ENCODE measurements around the gene LOC128125822.
"Not testable (repeated sequence)": the region's sequence is repeated elsewhere in the genome, so short reads cannot be mapped to it uniquely, and the experiment has no call there.

The LOC128125822 gene

DNA sequence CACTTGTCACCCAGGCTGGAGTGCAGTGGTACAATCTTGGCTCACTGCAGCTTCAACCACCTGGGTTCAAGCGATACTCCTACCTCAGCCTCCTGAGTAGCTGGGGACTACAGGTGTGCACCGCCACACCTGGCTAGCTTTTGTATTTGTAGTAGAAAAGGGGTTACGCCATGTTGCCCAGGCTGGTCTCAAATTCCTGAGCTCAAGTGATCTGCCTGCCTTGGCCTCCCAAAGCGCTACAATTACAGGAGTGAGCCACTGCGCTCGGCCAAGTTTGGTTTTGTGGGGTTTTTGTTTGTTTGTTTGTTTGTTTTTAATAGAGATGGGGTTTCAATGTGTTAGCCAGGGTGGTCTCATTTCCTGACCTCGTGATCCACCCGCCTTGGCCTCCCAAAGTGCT, 12.3 kb downstream of the LOC128125822 start:
- FAIRE-seq = no peak
- ChIA-PET POLR2A (no interaction called here), CTCF (interaction anchor here (1.5 to 2.1 kb wide), 4 partner anchors 10 to 232 kb away, joined by 3 to 15 read pairs (median 8); no protein-coding TSS in a partner anchor)

DNA sequence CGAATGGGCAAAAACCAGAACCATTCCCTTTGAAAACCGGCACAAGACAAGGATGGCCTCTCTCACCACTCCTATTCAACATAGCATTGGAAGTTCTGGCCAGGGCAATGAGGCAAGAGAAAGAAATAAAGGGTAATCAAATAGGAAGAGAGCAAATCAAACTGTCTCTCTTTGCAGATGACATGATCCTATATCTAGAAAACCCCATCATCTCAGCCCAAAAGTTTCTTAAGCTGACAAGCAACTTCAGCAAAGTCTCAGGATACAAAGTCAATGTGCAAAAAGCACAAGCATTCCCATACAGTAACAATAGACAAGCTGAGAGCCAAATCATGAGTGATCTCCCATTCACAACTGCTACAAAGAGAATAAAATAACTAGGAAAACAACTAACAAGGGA, 13.4 kb downstream of the LOC128125822 start:
- WGBS (ENCODE audit: insufficient coverage, insufficient replicate concordance, low lambda C conversion rate, missing lambda C conversion rate) = 100% methylated on average over 2 of the region's 2 CpGs

More for the DNA sequence above, 12.3 kb downstream of the LOC128125822 start:
- H3K4me2 ChIP-seq (ENCODE audit: control insufficient read depth, insufficient read depth) = no peak overlapping the region
- TF ChIP-seq POLR2A (IDR thresholded peaks at IDR 0.05; ENCODE audit: low read depth, low read length) (0 out of 2 replicates have a peak, but pooled peaks have one; percentile 9), POLR2AphosphoS5 (IDR thresholded peaks at IDR 0.05; ENCODE audit: low read length) (peak; percentile 27; the same call in 1 of the 2 replicates), SUZ12 (IDR thresholded peaks at IDR 0.05; ENCODE audit: unreplicated experiment) (no peak)
- H2AFZ ChIP-seq (ENCODE audit: control insufficient read depth, low read depth, low read length) = no peak overlapping the region
- no TSS peak for BruUV-seq (replicated peaks)
- RAD21 ChIA-PET (ENCODE audit: unreplicated experiment) = interaction anchor here (2.1 kb wide), 1 partner anchor 232 kb away, joined by 12 read pairs; no protein-coding TSS in a partner anchor
- DNase-seq (ENCODE audit: low read depth, low spot score) (no peak), ATAC-seq (peak; percentile 5)
- intact Hi-C loops (cut with micrococcal nuclease; ENCODE audit: unreplicated experiment) (no loop called here), in situ Hi-C loops (cut with MboI) (no loop called here)
- H3K27ac ChIP-seq (ENCODE audit: control insufficient read depth, insufficient read depth) = no peak overlapping the region
- peaks cover 3 to 18% of the 10 kb centered on the region in 2 experiments for H3K36me3 ChIP-seq (ENCODE audit: control insufficient read depth in 2 of 2, insufficient read depth in 2 of 2, low read length in 1 of 2)
- no peaks in the 10 kb centered on the region for H3K27me3 ChIP-seq (replicated peaks in 1 of 2; ENCODE audit: control insufficient read depth in 2 of 2, insufficient read depth in 2 of 2, low read length in 1 of 2)
- no peaks in the 10 kb centered on the region for H4K20me1 ChIP-seq (ENCODE audit: control insufficient read depth, insufficient read depth)
- H3K4me1 ChIP-seq (ENCODE audit: control insufficient read depth, insufficient read depth, low read length) = no peaks in the 10 kb centered on the region
- H3K9me3 ChIP-seq (replicated peaks; ENCODE audit: control insufficient read depth, insufficient read depth, low read length) = no peaks in the 10 kb centered on the region
- 98% methylated on average over 8 of the region's 8 CpGs for WGBS (ENCODE audit: insufficient coverage, insufficient replicate concordance, low lambda C conversion rate, missing lambda C conversion rate)
- no peak overlapping the region for H3K4me3 ChIP-seq
- H3K9ac ChIP-seq (ENCODE audit: control insufficient read depth, insufficient read depth, low read length) = no peak overlapping the region
- no peaks in the 10 kb centered on the region; the same call in 1 of the 2 replicates for H3K79me2 ChIP-seq (ENCODE audit: control insufficient read depth, insufficient read depth, low read length)
- SMC1A ChIA-PET (ENCODE audit: uncharacterized antibody, unreplicated experiment) = interaction anchor here (1.4 to 2.6 kb wide), 3 partner anchors 11 to 232 kb away, joined by 4 to 14 read pairs (median 9); no protein-coding TSS in a partner anchor

More for the DNA sequence above, 13.4 kb downstream of the LOC128125822 start:
- H3K9me3 ChIP-seq (replicated peaks; ENCODE audit: control insufficient read depth, insufficient read depth, low read length); H3K79me2 ChIP-seq (ENCODE audit: control insufficient read depth, insufficient read depth, low read length); DNase-seq (ENCODE audit: low read depth, low spot score); POLR2A ChIA-PET; H3K9ac ChIP-seq (ENCODE audit: control insufficient read depth, insufficient read depth, low read length); H3K4me2 ChIP-seq (ENCODE audit: control insufficient read depth, insufficient read depth); H3K27ac ChIP-seq (ENCODE audit: control insufficient read depth, insufficient read depth); H2AFZ ChIP-seq (ENCODE audit: control insufficient read depth, low read depth, low read length); H3K36me3 ChIP-seq (ENCODE audit: control insufficient read depth in 2 of 2, insufficient read depth in 2 of 2, low read length in 1 of 2); intact Hi-C loops (cut with micrococcal nuclease; ENCODE audit: unreplicated experiment); in situ Hi-C loops (cut with MboI); H3K4me3 ChIP-seq; BruUV-seq (replicated peaks); ATAC-seq; H3K4me1 ChIP-seq (ENCODE audit: control insufficient read depth, insufficient read depth, low read length); H3K27me3 ChIP-seq (replicated peaks in 1 of 2; ENCODE audit: control insufficient read depth in 2 of 2, insufficient read depth in 2 of 2, low read length in 1 of 2); H4K20me1 ChIP-seq (ENCODE audit: control insufficient read depth, insufficient read depth); FAIRE-seq: not testable (repeated sequence)
- ChIA-PET RAD21 (ENCODE audit: unreplicated experiment) (interaction anchor here (1.0 to 1.1 kb wide), 2 partner anchors 179 to 233 kb away, joined by 3 to 5 read pairs; no protein-coding TSS in a partner anchor), SMC1A (ENCODE audit: uncharacterized antibody, unreplicated experiment) (interaction anchor here (1.0 to 2.7 kb wide), 3 partner anchors 11 to 209 kb away, joined by 3 to 7 read pairs (median 4); no protein-coding TSS in a partner anchor), CTCF (interaction anchor here (1.5 to 2.1 kb wide), 2 partner anchors 12 to 137 kb away, joined by 3 to 5 read pairs; no protein-coding TSS in a partner anchor)

Data from GM12878 (cell line).